HG02610 (cell line): Measurements from ENCODE around the gene UBXN10.
"Not testable (repeated sequence)": the region's sequence is repeated elsewhere in the genome, so short reads cannot be mapped to it uniquely, and the experiment has no call there.

ENCODE experiments used
- ATAC-seq: cut with Tn5 transposase; IDR thresholded peaks from one replicate; pipeline ENCODE4 v1.9.1; 2021; ENCODE audit warnings: mild to moderate bottlenecking, moderate library complexity; ENCODE audit not compliant: unreplicated experiment

UBXN10 gene

DNA sequence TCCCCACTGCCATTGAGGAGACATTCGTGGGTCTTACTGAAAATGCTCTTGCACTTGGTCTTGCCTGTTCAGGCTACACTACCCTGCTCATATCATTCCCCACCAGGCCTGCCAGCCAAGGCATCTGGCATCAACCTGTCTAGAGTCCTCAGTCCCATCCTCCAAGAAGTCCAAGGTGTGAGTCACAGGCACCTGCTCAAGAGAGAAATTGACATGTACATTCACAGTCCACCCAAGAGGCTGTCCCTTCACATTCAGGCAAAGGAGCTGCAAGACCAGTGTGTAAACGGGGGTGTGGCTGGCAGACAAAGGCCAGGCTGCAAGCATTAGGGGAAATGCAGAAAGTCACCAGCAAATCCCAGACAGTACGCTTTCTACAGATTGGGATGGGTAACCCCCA, 13.5 kb downstream of the UBXN10 start:
- no peak for ATAC-seq

DNA sequence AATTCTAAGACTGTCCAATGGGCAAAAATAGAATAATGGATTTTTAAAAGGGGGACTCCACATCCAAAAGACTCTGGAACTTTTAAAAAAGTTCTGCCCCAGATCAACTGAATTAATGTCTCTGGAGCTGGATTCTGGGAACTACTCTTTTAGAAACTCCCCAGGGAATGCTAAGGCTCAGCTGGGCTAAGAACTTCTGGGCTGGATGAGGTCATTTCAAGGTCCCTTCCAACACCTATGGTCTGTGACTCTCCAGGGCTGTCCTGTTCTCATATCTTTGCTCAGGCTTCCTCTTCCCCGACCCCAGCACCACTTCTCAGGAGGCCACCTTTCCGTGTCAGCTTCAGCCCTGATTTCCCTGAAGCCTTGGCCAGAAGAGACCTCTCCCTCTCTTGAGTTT, 13.9 kb downstream of the UBXN10 start:
- ATAC-seq: no peak

DNA sequence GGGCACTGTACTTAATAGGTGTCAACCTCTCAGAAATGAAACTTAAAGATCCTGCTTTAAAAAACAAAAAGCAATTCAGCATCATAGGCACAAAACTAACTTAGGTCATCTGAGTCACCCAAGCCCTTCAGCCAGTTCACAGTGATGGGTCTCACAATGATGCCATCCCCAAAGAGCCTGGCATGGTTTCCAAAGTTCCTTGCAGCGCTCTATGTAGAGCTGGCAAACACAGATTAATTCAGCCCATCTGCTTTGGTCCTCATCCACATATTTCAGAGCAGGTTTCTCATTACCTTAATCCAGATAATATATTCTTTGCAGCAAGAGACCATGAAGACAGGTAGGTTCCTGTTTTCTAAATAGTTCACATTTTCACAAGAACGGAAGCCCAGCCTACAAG, 15.1 kb downstream of the UBXN10 start:
- no peak for ATAC-seq

DNA sequence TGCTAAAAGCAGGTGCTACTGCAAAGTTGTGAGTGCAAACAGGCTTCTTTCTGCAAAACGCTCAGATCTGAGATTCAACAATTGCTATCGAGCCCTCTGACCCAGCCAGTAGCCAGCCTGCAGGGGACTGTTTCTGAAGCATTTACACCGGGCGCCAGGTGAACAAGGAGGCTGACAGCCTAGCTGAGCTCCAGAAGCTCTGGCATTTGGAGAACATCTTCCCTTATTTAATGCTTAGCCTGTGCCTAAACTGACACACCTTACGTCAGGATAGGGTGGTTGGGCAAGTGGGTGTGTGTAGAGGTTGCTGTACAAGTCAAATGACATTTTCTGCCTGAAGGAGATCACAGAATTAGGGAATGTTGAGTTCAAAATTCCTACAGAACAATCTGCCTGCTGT, 16.3 kb downstream of the UBXN10 start:
- no peak for ATAC-seq

DNA sequence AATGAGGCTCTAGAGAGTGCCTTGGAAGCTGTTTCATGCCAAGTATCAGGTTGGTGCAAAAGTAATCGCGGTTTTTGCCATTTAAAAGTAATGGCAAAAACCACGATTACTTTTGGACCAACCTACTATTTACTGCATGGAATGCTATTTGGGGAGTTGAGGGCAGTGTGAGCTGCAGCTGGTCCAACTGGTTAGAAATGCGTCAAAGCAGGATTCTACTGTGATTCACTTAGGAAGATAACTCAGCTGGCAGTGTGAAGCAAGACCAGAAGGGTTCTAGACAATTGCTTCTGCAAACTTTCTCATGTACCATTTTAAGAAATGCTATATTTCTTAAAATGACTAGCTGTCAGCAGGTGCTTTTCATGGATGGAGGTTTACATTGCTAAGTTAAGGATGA, 21.6 kb downstream of the UBXN10 start:
- no peak for ATAC-seq

DNA sequence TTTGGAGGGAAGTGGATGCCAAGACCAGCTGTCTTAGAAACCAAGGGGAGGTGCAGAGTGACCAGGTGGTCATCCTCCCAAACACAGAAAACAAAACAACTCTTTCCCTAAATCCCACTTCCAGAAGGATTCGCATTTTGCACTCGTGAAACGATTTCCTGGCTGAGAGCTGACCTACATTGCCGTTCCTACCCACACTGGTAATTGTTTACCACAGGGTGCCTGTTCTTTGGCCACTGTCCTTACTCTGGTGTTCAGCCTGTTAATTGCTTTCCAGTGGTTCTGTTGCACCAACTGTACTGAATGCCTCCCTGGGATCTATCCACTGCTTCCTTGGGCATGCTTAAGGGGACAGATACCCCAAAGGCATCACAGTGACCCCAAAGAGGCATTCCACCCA, 23.6 kb downstream of the UBXN10 start:
- no peak for ATAC-seq

DNA sequence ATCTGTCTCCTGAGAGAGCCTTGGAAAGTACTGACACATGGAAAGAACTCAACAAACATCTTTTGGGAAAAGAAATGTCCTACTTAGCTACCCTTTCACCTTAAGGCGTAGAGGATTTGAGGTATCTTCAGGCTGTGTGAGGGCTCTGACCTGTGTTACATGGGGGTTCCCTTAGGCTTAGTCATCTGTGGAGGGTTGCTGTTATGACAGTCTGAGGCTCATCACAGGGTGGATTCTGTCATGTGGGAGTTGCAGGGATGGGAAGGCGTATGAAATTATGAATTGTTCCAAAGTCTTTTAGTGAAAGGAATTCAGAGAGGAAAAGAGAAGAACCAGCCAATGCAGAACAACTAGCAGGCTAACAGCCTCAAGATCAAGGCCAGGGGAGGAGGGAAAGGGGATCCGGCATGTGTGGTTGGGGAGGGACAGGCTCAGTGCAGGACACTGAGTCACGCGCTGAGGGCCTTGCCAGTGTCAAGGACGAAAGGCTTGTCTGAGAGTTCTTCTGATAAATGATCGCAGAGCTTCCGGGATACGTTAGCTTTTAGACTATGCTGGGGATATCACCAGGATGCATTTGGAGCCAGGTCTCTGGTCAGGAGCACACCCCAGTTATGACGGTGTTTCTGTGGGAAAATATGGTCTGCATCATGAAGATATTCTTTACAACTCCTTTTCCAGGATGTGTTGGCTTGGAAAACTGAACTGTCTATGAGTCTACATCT, 25.0 kb downstream of the UBXN10 start:
- ATAC-seq: no peak

DNA sequence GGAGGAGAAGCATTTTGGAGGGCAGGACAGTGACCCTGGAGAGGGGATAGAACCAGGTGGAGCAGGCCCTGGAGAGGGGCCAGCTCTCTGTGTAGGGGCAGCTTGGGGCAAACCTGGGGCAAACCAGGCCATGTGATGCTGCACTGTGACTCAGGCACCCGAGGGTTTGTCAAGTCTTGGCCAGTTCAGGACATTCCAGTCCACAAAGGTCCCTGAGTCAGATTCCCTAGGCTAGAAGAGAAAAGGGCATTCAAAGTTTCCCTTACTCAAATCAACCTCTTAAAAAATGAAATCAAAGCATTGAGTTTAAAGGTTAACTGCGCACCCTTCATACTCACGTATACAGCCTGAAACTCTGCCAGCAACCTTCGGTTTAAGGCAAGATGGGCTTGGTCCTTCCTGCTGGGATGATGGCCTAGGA, 25.6 kb downstream of the UBXN10 start:
- no peak for ATAC-seq

DNA sequence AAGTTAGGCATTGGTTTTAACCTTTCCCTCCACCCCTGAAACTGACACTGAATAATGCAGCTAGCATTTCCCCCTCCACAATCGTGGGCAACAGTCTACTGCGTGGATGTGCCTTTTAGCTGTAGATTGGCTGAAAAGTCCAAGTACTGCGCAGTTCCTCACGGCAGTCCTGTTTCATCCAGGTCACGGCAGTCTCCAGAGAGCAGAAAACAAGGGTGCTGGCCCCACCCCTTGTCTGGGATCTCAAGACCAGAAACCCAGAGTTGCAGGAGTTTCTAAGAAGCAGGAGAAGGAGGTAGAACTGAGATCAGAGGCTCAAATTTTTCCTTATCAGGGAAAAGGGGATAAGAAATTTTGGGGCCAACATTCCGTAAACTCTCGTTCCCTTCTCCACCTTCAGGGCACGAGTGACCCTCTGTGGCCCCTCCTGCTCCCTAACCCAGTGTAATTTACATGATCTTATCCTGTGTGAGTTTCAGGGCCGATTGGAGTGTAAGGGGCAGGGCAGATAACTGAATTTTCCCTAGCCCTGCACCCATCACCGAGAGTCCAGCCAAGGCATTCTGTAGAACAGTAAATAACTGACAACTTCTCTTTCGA, 26.3 kb downstream of the UBXN10 start:
- no peak for ATAC-seq

DNA sequence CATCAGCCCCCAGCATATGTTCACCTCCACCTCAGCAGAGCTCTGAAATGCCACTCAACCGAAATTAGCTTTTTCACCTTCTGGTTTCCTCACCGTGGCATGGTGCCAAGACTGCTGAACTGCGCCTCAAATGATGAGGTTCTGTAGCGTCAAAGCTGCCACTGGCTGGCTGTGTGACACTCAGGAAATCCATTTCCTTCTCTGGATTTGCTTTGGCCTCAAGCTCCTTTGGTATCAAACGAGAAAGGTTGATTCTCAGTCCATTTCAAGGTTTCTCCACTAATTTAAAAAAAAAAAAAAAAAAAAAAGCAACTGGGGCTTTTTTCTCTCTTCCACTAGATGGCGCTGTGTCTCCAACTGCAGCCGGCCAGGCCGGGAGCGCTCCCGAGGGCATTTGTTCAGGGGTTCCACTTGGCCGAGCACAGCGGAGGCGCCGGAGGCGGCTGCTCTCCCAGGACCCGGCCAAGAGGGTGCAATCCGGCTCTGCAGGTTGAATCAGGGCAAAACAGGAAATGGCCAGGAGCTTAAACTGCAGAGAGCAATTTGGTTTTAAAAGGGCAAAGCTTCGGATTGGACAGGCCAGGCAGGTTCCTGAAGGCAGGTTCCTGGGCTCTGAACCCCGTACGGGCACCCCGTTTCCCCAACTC, 26.9 kb downstream of the UBXN10 start:
- ATAC-seq: no peak

DNA sequence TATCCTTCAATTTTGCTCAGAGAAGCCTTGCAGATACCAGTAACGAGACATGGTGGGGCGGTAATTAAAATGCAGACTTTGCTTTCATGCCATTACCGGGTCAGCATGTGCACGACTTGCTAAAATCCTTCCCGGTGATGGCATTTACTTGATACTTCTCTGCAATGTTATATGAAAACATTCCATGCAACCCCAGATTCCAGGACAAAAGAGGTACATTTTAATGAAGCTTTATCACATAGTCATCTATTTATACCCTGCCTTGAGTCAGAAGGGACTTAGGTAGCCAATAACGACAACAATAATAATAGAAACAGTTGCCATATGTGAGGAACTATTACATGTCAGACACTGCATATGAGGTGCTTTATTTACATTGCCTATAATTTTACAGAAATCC, 29.8 kb downstream of the UBXN10 start:
- ATAC-seq: no peak

DNA sequence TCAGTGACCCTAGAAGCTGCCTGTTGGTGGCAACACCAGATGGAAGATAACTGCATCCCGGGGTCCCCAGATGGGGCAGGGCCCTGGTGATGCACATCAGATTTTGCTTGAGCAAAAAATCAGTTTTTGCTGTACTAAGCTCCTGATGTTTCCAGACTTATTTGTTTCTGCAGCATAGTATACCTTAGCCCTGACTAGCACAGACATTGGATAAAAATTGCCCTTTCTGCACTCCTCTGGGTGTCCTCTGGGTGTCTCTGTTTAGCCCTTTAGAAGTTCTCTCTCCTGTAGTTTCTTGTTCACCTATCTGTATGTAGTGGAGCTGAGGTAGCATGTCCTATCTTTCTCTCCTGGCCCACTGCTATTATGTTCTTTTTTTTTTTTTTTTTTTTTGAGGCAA, 30.7 kb downstream of the UBXN10 start:
- no peak for ATAC-seq

DNA sequence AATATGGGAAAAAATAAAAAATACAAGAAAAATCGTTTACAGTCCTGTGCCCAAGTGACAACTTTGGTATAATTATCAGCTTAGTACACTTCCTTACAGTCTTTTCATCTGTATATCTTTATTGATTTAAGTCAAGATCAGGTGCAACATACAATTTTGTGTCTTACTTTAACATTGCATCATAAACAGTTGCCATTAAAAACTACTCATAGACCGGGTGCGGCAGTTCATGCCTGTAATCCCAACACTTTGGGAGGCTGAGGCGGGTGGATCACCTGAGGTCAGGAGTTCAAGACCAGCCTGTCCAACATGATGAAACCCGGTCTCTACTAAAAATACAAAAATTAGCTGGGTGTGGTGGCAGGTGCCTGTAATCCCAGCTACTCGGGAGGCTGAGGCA, 33.2 kb downstream of the UBXN10 start:
- not testable (repeated sequence) for ATAC-seq

DNA sequence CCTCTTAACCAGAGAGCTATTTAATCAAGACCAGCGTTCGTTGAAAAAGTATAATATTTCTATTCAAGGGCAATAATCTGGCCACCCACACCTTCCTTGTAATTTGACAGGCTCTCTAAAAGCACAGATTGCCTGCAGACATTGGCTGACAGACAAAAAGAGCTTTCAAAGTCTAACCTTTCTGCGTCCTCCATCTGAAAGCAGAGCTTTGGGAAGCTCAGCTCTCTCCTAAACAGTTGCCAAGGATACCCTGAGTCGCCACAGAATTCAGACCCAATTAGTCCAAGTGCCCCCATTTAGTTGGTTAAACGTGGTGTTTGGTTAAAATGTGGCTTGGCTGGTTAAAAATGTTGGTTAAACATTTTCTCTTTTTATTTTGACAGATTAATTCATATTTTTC, 34.1 kb downstream of the UBXN10 start:
- ATAC-seq: no peak

DNA sequence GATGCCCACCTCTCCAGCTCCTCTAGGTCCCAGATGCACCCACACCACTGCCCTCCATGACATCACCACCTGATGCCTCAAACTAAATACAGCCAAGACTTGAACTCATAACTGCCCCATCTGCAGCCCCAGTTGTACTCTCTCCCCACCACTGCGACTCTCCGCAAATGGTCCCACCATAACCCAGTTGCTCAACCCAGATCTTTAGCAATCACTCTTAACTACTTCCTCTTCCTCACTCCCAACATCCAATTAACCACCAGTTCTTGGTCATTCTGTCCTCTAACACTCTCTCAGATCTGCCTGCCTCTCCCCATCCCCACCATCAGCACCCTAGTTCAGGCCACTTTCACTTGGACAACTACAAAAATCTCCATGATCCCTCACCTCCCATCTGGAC, 37.2 kb downstream of the UBXN10 start:
- ATAC-seq: no peak

DNA sequence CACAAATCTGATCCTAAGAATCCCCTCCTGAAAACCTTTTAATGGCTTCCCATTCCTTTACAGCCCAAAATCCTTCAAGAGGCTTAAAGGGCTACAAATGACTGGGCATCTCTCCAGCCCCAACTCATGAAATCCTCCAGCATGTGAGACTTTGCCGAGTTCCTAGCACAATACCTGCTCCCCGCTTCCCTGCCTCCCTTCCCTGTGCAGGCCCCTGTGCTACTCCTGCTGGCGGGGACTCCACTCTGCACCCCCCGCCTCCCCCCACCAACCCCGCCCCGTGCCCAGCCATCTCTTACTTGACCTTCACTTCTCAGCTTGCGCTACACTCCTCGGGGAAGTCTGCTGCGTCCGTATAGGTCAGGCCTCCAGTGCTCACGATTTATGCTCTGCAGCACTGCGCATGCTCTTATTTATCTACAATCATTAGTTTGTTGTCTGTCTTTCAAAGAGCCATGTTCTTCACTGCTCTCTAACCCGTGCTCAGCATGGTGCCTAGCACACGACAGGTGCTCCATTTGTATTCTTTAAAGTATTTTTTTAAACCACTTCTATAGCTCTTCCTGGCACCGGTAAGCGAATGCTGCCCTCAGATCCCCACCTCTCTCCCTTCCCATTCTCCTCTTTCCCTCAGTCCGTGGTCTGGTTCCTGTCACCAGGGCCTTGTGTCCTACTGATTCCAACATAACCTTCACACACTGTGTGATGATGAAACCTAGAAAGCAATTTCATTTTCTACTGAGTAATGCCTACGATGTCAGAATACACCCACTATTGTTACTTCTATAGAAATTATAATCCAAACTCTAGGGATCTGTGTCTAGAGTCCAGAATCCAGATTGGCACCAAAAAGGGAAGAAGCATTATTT, 37.9 kb downstream of the UBXN10 start:
- ATAC-seq: no peak

DNA sequence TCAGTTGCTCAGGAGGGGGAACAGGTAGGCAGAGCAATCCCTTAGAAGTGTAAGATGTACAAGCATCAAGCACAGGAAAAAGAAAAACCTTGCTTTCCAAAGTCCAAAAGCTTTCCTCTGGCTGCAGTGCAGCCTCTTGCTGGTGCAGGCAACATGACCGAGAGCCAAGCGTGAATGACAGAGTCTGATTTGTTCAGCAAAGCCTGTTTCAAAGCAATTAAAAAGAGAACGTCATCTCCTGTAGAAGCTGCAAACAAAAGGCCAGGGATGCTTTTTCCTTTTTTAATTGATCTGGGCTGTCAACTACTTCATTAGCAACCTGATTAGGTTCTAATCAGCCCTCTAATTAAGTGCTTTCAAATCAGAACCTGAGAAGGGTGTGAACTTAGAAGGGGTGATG, 38.6 kb downstream of the UBXN10 start:
- no peak for ATAC-seq

DNA sequence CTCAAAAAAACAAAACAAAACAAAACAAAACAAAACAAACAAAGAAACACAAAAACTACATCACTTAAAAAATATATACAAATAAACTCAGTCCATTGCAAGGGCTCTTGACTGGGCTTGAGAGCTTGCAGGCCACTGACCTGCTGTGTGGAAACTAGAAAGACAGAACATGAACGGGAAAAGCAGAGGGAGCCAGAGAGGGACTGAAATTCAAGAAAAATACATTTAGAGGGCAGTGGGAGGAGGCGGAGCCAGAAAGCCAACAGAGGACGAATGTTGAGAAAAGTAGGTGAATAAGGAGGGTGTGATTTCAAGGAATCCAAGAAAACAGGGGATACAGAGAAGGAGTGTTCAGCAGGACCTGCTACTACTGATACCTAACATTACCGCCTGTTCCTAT, 41.8 kb downstream of the UBXN10 start:
- ATAC-seq: no peak

DNA sequence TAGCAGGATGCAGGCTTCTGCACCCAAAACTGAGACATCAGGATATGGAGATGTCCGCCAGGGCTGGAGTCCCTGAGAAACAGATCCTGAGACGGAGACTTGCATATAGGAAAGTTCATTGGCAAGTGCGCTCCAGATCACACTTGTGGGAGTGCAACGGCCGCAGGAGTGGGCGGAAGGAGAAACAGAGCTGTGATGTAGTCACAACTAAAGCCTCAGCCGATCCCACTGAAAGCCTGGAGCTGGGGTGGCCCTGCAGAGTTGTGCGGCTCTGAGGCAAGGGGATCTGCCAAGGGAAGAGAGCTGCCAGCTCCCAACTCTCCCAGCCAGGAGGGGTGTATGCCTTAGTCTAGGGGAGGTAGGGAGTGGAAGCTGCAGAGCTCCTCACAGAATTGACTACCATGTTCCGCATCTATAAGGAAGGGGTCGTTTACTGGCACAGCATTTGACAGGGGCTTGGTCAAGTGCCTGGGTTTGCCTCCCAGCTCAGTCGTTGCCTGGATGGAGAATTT, 42.5 kb downstream of the UBXN10 start:
- no peak for ATAC-seq

DNA sequence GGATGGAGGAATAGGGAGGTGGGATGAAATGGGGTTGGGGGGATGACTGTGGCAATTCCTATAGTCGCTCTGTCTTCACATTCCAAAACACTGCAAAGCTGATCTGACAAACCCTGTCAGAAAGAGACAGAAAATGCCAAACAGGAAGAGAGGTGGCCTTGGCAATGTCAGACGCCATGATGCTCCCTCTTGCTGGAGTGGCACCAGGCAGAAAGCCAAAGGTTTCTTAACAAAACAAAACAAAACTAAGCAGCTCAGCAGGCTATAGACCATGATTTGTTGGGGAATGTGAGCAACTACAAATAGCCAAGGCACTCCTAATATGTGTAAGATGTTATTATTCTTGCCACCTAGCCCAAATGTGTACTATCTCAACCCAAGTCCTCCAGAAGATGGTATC, 43.3 kb downstream of the UBXN10 start:
- no peak for ATAC-seq

DNA sequence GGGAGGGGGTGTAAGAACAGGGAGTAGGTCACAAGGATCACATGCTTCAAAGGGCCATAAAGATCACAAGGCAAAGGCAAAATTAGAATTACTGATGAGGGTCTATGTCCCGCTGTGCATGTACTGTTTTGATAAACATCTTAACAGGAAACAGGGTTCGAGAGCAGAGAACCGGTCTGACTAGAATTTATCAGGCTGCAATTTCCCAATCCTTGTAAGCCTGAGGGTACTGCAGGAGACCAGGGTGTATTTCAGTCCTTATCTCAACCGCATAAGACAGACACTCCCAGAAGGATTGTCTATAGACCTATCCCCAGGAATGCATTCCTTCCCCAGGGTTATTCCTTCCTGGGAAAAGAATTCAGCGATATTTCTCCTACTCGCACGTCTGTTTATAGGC, 46.7 kb downstream of the UBXN10 start:
- ATAC-seq: not testable (repeated sequence)
